NB4 (cell line): ENCODE data around the gene GULP1.

Experiments used
- MYC ChIP-seq: IDR thresholded peaks from 2 replicates; pipeline ENCODE4 v1.6.1; 2011; ENCODE audit warnings: low read depth, low read length
- POLR2A ChIP-seq: IDR thresholded peaks from 2 replicates; pipeline ENCODE4 v1.6.1; 2011; ENCODE audit warnings: mild to moderate bottlenecking; ENCODE audit not compliant: insufficient read length; ENCODE audit errors: extremely low read depth
- TF ChIP-seq, protein P1 (sequence below): IDR thresholded peaks from one replicate; pipeline ENCODE4 v1.5.1; 2012; ENCODE audit warnings: low read depth, low read length
- TF ChIP-seq, protein P2 (sequence below): IDR thresholded peaks from 2 replicates; pipeline ENCODE4 v1.6.1; 2011; ENCODE audit warnings: low read depth, low read length

DNA sequence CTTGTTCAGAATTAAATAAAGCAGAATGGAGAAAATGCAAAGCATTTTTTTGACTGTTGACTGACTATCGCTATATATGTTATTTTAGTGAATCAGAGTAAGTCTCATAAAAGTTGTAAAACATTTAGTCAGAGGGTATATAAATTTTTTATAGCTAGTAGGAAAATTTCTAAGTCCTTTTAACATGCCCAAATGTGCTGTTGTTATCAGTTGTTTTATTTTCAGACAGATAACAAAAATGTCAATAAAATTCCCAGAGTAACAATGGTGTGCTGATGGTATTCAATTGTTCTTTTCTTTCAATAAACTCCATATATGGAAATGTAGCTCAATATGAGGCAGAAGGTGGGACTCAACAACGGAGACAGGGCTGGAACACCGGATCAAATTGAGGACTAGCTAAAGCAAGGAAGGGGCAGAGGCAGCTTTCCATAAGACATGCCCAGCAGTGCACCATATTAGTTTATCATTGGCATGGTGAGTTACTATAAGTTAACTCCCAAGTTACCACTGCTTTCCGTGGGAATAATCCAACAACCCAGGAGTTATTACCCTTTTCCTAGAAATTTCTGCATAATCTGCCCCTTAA lies 26.6 kb downstream of the GULP1 start:
- TF ChIP-seq, protein P1, sequence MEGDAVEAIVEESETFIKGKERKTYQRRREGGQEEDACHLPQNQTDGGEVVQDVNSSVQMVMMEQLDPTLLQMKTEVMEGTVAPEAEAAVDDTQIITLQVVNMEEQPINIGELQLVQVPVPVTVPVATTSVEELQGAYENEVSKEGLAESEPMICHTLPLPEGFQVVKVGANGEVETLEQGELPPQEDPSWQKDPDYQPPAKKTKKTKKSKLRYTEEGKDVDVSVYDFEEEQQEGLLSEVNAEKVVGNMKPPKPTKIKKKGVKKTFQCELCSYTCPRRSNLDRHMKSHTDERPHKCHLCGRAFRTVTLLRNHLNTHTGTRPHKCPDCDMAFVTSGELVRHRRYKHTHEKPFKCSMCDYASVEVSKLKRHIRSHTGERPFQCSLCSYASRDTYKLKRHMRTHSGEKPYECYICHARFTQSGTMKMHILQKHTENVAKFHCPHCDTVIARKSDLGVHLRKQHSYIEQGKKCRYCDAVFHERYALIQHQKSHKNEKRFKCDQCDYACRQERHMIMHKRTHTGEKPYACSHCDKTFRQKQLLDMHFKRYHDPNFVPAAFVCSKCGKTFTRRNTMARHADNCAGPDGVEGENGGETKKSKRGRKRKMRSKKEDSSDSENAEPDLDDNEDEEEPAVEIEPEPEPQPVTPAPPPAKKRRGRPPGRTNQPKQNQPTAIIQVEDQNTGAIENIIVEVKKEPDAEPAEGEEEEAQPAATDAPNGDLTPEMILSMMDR: no peak
- TF ChIP-seq, protein P2, sequence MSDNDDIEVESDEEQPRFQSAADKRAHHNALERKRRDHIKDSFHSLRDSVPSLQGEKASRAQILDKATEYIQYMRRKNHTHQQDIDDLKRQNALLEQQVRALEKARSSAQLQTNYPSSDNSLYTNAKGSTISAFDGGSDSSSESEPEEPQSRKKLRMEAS: no peak
- TF ChIP-seq POLR2A: no peak
- no peak for TF ChIP-seq MYC
